SK-N-DZ (cell line): ENCODE measurements around the gene IL1A.

Experiments
- DNase-seq: peaks from one replicate; pipeline ENCODE4 v3.0.0-alpha.2; 2015; ENCODE audit warnings: low spot score

Gene IL1A

GRCh38 chr2:112793449-112793978 lies 9.2 kb upstream of the IL1A start:
- DNase-seq = no peak

GRCh38 chr2:112792419-112792818 lies 8.1 kb upstream of the IL1A start:
- no peak for DNase-seq

- no peak for DNase-seq
Measured at GRCh38 chr2:112791693-112792230, 7.5 kb upstream of the IL1A start.

DNA sequence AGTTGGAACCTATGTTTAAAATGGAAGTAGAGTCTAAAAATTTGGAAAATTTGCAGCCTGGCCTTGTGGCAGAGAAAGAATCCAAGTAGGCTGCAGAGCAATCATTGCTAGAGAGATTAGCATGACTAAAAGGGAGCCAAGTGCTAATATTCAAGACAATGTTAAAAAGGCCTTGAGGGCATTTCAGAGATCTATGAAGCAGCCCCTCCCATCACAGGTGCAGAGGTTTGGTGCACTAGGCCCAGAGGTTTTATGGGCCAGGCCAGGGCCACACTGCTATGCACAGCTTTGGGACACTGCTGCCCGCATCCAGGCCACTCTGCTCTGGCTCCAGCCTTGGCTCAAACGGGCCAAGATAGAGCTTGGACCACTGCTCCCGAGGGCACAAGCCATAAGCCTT lies 6.7 kb upstream of the IL1A start:
- DNase-seq = no peak

- no peak for DNase-seq
Measured at GRCh38 chr2:112790305-112790704, 6.0 kb upstream of the IL1A start.

DNA sequence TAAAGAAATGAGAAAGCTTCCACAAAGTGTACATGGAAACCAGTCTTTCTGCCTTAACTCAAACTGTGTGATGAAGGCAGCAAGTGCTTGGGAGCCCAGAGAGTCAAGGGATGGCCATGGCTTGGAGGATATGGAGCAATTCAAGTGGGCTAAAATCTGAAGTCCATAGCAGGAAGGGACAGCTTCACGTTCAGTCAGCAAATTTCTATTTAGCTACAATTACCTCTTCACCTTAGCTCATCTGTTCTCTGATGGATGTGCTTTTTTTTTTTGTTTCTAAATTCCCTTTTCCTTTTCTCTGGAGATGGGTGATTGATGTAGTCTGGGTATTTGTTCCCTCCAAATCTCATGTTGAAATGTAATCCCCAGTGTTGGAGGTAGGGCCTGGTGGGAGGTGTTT lies 4.9 kb upstream of the IL1A start:
- DNase-seq = no peak

- no peak for DNase-seq
Measured at GRCh38 chr2:112788653-112789052, 4.4 kb upstream of the IL1A start.

GRCh38 chr2:112787729-112788393 lies 3.6 kb upstream of the IL1A start:
- no peak for DNase-seq

GRCh38 chr2:112787294-112787693 lies 3.0 kb upstream of the IL1A start:
- DNase-seq = no peak

DNA sequence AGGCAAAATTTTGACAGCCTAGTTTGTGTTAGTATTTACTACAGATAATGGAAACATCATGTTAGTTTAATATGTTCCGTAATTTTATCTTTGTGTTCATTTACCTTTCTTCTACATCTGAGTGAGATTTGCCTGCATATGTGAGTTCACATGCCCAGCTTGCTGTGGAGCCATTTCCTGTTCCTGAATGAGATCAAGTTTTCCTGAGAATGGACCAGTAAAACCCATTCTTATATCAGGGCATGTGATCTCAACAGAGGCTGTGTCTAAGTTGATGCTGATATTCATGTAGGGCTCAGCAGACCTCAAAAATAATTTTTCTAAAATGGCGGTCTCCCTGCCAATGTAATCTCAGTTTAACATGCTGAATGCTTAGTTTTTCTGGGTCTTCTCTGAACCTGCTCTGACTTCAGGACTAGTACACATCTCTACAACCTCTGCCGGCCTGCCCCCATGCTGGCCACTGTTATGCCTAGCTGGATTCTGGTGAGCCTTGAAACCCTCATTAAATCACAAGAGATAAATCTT lies 1.0 kb downstream of the IL1A start:
- DNase-seq = no peak

DNA sequence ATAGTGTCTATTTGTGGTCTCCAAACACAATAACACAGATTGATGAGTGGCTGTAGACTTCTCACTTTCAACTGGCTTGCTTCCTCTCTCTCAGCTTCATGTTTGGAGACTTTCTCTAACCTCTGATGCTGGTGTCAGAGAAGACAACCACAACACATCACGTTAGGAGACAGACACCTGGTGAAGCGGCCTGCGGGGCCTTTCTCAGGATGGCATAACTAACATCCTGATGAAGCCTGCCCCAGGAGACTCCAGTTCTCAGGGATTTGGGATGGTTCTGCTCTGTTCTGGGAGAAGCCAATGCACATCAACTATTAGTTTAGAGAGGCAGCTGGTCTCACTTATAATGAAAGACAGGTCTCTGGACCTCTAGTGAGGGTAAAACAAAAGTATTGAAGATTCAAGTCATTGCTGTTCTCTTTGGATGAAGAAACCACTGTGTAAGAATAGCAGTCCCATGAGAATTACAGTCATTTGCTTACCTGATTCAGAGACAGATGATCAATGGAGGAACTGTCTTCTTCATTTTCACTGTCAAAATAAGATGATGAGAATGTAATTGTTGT lies 2.0 kb downstream of the IL1A start:
- DNase-seq = no peak

DNA sequence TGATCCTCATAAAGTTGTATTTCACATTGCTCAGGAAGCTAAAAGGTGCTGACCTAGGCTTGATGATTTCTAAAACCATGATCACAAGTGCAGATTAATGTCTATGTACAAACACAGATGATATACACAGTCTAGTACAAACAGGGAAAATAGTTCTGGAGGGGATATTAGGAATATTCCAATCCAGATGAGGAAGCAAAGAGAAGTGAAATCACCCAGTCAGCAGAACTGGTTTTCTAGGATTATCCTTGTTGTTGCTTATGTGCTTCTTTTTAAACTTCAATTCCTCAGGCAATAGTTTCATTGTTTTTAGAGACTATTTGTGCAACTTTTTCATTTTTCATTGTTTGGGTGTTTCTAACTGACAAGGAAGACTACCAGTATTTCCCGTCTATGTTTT lies 4.7 kb downstream of the IL1A start:
- no peak for DNase-seq

DNA sequence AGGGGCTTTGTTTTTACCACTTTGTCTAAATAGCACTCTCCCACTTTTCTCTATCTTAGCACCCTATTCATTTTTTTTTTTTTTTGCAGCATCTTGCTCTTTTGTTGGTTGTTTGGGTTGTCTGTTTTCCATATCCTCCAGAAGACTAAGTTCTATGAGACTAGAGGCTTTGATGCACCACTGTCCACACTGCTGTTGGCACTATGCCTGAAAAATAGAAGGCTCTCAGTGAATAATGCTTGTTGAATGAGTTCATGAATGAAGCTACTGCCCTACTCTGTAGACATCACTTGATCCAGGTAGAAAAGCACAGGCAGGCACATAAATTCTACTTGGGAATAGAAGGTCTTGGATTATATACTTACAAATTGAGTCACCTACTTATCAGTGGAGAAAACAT lies 7.3 kb downstream of the IL1A start:
- no peak for DNase-seq

DNA sequence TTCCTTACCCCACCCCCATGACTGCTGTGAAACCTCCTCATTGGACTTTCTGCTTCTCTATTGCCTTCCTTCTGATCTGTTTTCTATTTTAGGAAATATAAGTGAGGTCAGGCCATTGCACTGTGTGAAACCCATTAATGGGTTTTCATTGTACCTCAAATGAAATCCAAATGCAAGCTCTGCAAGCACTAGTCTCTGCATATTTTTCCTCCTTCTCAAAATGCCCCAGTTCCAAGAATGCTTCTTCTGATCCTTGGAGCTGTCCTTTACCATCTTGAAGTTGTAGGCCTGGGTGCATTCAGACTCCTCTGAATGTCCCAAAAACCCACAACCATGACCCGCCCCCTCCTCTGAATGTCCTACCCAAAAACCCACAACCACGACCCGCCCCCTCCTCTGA lies 8.2 kb downstream of the IL1A start:
- no peak for DNase-seq

GRCh38 chr2:112774536-112775285 lies 9.6 kb downstream of the IL1A start:
- DNase-seq = no peak

DNA sequence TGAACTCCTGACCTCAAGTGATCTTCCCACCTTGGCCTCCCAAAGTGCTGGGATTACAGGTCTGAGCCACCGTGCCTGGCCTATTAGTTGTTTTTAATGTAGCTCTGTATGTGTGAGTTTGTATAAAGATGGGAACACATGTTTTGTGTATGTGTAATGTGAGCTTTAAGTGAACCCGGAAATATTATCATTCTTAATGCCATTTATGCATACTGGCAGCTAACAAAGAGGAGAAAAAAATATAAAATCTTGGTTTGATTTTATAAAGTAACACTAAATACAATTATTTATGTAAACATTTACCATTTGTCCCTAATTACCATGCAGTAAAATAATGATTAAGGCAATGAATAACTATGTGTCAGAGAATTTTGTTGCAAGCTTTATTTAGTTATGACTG lies 10.7 kb downstream of the IL1A start:
- DNase-seq = no peak

- DNase-seq = no peak
Measured at GRCh38 chr2:112772911-112773475, 11.3 kb downstream of the IL1A start.

DNA sequence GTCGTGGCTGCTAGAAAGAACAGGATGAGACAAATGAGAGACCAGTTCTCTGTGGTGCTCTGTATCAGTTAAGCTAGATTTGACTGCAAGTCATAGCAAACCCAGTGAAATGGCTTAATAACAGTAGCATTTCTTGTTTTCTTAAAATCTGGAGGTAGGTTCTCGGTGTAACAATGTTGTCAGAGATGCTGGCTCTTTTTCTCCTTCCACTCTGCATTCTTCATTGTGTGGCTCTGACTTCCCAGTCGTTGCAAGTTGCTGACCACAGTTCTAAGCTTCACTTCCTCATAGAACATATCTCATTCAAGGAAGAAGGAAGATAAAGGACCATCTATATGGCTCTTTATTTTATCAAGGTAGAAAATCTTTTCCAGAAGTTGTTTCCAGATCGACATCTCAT lies 12.0 kb downstream of the IL1A start:
- DNase-seq = no peak

DNA sequence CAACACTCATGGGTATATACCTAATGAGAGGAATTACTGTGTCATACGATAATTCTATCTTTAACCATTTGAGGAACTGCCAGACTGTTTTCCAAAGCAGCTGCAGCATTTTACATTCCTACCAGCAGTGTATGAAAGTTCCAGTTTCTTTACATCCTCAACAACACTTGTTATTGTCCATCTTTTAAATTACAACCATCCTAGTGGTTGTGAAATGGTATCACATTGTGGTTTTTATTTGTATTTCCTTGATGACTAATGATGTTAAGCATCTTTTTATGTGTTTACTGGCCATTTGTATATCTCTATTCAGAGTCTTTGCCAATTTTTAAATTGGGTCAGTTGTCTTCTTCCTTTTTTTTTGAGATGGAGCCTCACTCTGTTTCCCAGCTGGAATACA lies 15.9 kb downstream of the IL1A start:
- DNase-seq = no peak

- DNase-seq = no peak
Measured at GRCh38 chr2:112767693-112768330, 16.5 kb downstream of the IL1A start.

GRCh38 chr2:112765251-112765650 lies 19.0 kb downstream of the IL1A start:
- no peak for DNase-seq
